NT2/D1 (cell line): ENCODE measurements around the gene SIRPB1.

ENCODE experiments used
- SUZ12 ChIP-seq: IDR thresholded peaks from 2 replicates; pipeline ENCODE4 v1.6.1; 2011; ENCODE audit not compliant: insufficient read length, insufficient read depth; ENCODE audit errors: extremely low read depth
- ZNF274 ChIP-seq: IDR thresholded peaks from 2 replicates; pipeline ENCODE4 v1.6.1; 2011; ENCODE audit warnings: mild to moderate bottlenecking, low read depth, low read length

GRCh38 chr20:1651268-1652058, 31.7 kb upstream of the SIRPB1 start:
- TF ChIP-seq ZNF274 (no peak), SUZ12 (no peak)
